Heart right ventricle (tissue), 16 donors: Measurements from ENCODE around the gene TRPV4. TPM values are rescaled to one million over a fixed set of nuclear protein-coding genes. Genes with fewer than 3 reads are reported as not detected.
A peak's percentile ranks its signal among the peaks of the same experiment; 100 is the strongest.

Source experiments
- ATAC-seq, 8 donors: fragments of 200-7000 bp; cut with Tn5 transposase; one replicate each; pipeline ENCODE4 v1.9.1; 2020; ENCODE audit warnings: mild to moderate bottlenecking in 8 of 8, moderate library complexity in 8 of 8, moderate number of reproducible peaks in 1 of 8
- DNase-seq, 2 donors: peaks; one replicate each; pipeline ENCODE4 v3.0.0-alpha.2; 2020
- H3K27ac ChIP-seq, 10 donors: fragments of 200-600 bp; sonication (generic) in 2 of 10; one replicate each; pipeline versions ENCODE4 v1.5.0 to v1.8.0; 2020 to 2022; ENCODE audit warnings: mild to moderate bottlenecking in 3 of 10
- H3K27me3 ChIP-seq, 7 donors: fragments of 200-600 bp; one replicate each; pipeline ENCODE4 v1.8.0; 2021 to 2022; ENCODE audit warnings: mild to moderate bottlenecking in 2 of 7
- H3K36me3 ChIP-seq, 9 donors: fragments of 200-600 bp; sonication (generic) in 1 of 9; one replicate each; pipeline versions ENCODE4 v1.5.0 to v1.8.0; 2020 to 2022; ENCODE audit warnings: mild to moderate bottlenecking in 2 of 9
- H3K4me1 ChIP-seq, 9 donors: fragments of 200-600 bp; sonication (generic) in 1 of 9; one replicate each; pipeline versions ENCODE4 v1.5.0 to v1.8.0; 2020 to 2022; ENCODE audit warnings: mild to moderate bottlenecking in 4 of 9
- H3K4me3 ChIP-seq, 10 donors: fragments of 200-600 bp; sonication (generic) in 2 of 10; one replicate each; pipeline versions ENCODE4 v1.5.0 to v1.8.0; 2020 to 2022; ENCODE audit warnings: mild to moderate bottlenecking in 7 of 10, moderate library complexity in 2 of 10
- H3K9me3 ChIP-seq, 11 donors: fragments of 200-600 bp in 10 of 11; sonication (generic) in 2 of 11; one replicate each; pipeline versions ENCODE4 v1.5.0 to v1.8.0; 2013 to 2022; ENCODE audit warnings: mild to moderate bottlenecking in 2 of 11, control low read depth in 1 of 11, moderate library complexity in 1 of 11
- WGBS, 2 donors: extraction: QIAGEN DNeasy Blood & Tissue Kit; methylation state at CpG; one replicate each; pipeline ENCODE4 v1.1.7; 2013; ENCODE audit warnings: inconsistent platforms in 1 of 2; 5-methylcytosine and 5-hydroxymethylcytosine counted together
- intact Hi-C, 10 donors: fragments of 100-400 bp; cut with DNase I; formaldehyde crosslinking; loops; one replicate each; pipeline versions ENCODE4 v1.11.1 to v1.14.2; 2022
- long read RNA-seq, 3 donors: library from polyadenylated mRNA; unstranded; transcript quantifications; one replicate each; pipeline ENCODE4 v2.0.0, GENCODE V29; 2020 to 2021
- polyA plus RNA-seq, 2 donors: library from polyadenylated mRNA; stranded (reverse); fragments of 200-250 nt; gene quantifications; one replicate each; pipeline ENCODE4 v1.2.3, GENCODE V29; 2013
- total RNA-seq, 10 donors: library from RNA; stranded (reverse); fragmentation: NEBNext Ultra II Directional in 3 of 10; extraction: Animal tissue kit (Norgen Biotek cat#: 25700) in 3 of 10; gene quantifications; one replicate each; pipeline versions ENCODE4 v1.2.1 to v1.2.4, GENCODE V29; 2021 to 2023
- TF ChIP-seq, protein P1 (sequence below), 9 donors: fragments of 200-600 bp; sonication (generic) in 2 of 9; IDR thresholded peaks; one replicate each; pipeline versions ENCODE4 v1.5.0 to v1.8.0; 2021 to 2022; ENCODE audit warnings: antibody characterized with exemption in 9 of 9, mild to moderate bottlenecking in 5 of 9, moderate library complexity in 1 of 9
- donor health status: Arrhythmogenic right ventricular cardiomyopathy.
- donor health status: ischemic (EF 13 %, LVEDD 7.1; RV severe dilation, severe dysfunction).
- donor health status: healthy with polysubstance abuse.
- donor health status: DM: no; HTN: yes; CAD: no.
- donor health status: DM: no; HTN: no; CAD: no.
- donor health status: ischemic (EF 25% LVEDD 6.9; RV normal size, moderate dysfunction).
- donor health status: ischemic (EF 25% LVEDD 5.7; RV mildly dilated, moderate dysfunction).
- donor health status: healthy.
- donor health status: DM: yes; HTN: yes; CAD: no.
- donor health status: Ischemic cardiomyopathy.
- donor health status: ischemic (EF 35%, LVEDD 5.7; RV mildly dilated, moderate dysfunction).
- donor health status: nonischemic (EF 11% LVEDD 7.7; RV severe dilation, severe dysfunction).
- donor health status: DM: yes; HTN: yes; CAD: no.
- donor health status: PGD.
- donor health status: ischemic (EF 29% LVEDD 5.4; RV normal size, mild dysfunction).
- donor health status: nonischemic (EF 23%, LVEDD 6.1; RV moderate dilation, normal function).

Gene TRPV4
- total RNA-seq, result 1 to 10 TPM in 2 of 10 donors, under 1 TPM in 6, not detected in 2; 0.16 to 1.0 (median 0.37) TPM
- under 1 TPM; 0.07 to 0.29 TPM for polyA plus RNA-seq
- long read RNA-seq, donor 1, result 0 reads
- long read RNA-seq, donor 2, result 0 reads
- long read RNA-seq, donor 3, result 0 reads

DNA sequence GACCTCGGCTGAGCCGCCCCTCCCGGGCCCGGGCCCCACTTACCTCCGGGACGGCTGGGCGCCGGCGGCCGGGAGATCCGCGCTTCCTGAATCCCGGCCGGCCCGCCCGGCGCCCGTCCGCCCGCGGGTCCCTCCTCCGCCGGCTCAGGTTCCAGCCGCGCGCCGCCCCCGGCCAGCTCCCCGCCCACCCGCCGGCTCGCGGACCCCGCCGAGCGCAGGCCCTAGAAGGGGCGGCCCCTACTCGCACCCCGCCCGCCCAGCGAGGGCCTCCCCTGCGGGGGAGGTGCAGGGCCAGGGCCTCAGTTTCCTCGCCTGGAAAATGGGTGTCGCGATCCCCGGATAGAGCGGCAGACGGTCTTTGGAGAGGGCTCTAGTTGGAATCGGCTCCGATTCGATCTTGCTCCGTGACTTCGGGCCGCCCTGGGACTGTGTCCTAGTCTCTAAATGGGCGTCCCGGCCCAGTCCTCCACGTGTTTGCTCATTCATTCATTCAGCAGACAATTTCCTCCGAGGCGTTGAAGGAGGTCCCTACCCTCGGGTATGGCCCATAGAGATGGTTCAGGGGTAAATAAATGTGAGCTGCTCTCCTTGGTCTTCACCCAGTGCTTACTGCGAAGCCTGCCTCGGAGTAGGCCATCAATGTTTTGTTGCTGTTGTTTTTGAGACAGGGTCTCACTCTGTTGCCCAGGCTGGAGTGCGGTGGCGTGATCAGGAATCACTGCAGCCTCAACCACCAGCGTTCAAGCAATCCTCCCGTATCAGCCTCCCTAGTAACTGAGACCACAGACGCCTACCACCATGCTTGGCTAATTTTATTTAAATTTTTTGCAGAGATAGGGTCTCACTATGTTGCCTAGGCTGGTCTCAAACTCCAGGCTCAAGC lies at the start of gene TRPV4:
Gene TRPV4, minus strand, starts transcription at position 92 of the 883 bp plus-strand sequence. CDS start 18,602 bp downstream, outside the sequence.
- ATAC-seq, result peak; percentile 34 to 84 (median 53)
- no peaks in the 10 kb centered on the region for H3K9me3 ChIP-seq
- WGBS, 2 donors, result 17 to 18% methylated on average over 57 to 67 of the region's 67 CpGs
- peak within 1 kb of the TSS in 2 of 10 donors; percentile 1 to 57 for H3K27ac ChIP-seq
- peaks cover 0 to 32% (median 0%) of the 10 kb centered on the region in 9 donors for H3K4me1 ChIP-seq
- DNase-seq, result peak in 1 of 2 donors; percentile 27
- no peaks in the 10 kb centered on the region for H3K36me3 ChIP-seq
- peaks cover 0 to 34% (median 20%) of the 10 kb centered on the region in 7 donors for H3K27me3 ChIP-seq
- TF ChIP-seq, protein P1, sequence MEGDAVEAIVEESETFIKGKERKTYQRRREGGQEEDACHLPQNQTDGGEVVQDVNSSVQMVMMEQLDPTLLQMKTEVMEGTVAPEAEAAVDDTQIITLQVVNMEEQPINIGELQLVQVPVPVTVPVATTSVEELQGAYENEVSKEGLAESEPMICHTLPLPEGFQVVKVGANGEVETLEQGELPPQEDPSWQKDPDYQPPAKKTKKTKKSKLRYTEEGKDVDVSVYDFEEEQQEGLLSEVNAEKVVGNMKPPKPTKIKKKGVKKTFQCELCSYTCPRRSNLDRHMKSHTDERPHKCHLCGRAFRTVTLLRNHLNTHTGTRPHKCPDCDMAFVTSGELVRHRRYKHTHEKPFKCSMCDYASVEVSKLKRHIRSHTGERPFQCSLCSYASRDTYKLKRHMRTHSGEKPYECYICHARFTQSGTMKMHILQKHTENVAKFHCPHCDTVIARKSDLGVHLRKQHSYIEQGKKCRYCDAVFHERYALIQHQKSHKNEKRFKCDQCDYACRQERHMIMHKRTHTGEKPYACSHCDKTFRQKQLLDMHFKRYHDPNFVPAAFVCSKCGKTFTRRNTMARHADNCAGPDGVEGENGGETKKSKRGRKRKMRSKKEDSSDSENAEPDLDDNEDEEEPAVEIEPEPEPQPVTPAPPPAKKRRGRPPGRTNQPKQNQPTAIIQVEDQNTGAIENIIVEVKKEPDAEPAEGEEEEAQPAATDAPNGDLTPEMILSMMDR (IDR thresholded peaks at IDR 0.05), result no peak
- intact Hi-C loops, result no loop called here
- peak within 1 kb of the TSS; percentile 27 to 64 (median 51) for H3K4me3 ChIP-seq

DNA sequence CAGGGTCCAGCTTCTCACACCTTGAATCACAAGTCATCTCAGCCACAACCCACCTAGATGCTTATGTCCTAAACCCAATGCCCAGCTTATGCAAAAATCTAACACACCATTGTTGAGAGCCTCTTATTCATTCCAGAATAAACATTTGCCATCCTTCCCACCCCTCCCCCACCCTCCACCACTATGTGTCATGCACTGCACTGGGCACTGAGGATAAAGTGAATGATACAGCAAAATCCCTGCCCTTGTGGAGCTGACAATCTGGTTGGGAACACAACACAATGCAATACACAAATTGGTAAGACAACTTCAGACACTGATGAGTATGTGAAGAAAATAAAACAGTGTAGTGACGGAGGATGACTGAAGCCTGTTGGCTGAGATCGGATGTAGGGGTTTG lies 48.6 kb upstream of the TRPV4 start:
- TF ChIP-seq, protein P1 (IDR thresholded peaks at IDR 0.05), result no peak
- 85 to 87% methylated on average over 2 of the region's 2 CpGs for WGBS, 2 donors
- peaks cover 11 to 32% (median 27%) of the 10 kb centered on the region in 9 donors for H3K4me1 ChIP-seq
- no peaks in the 10 kb centered on the region for H3K9me3 ChIP-seq
- H3K27me3 ChIP-seq, result no peaks in the 10 kb centered on the region
- H3K4me3 ChIP-seq, result no peak overlapping the region
- no peaks in the 10 kb centered on the region for H3K36me3 ChIP-seq
- DNase-seq, result no peak
- no peak for ATAC-seq
- intact Hi-C loops, result loop anchor here in 5 of 10 donors (2.0 to 5.0 kb wide), 3 partner anchors 77 to 454 kb away; no protein-coding TSS in a partner anchor
- H3K27ac ChIP-seq, result no peak overlapping the region

DNA sequence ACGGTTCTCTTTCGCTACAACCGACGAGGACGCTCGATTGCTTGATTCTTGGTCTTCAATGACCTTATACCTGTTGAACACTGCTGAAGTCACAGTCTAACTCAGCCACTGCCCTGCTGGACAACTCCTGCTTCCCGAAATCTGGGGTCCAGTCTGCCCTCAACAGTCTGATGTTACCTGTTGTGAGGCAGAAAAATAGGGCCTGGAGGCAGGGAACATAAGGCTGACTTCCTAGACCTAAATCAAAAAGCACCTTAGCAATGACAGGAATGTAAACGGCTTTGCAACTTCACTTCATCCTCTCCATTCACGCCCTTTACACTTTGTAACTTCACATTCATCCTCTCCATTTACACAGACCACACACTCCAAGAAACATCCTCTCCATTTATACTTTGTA lies 47.7 kb upstream of the TRPV4 start:
- Histone ChIP-seq H3K4me3 (peak overlapping the region; percentile 60 to 99 (median 88)), H3K4me1 (peaks cover 11 to 32% (median 27%) of the 10 kb centered on the region in 9 donors), H3K27me3 (no peaks in the 10 kb centered on the region), H3K36me3 (no peaks in the 10 kb centered on the region), H3K9me3 (no peaks in the 10 kb centered on the region), H3K27ac (peak overlapping the region in 7 of 10 donors; percentile 35 to 95 (median 66))
- DNase-seq, result no peak
- intact Hi-C loops, result loop anchor here in 7 of 10 donors (1.0 to 5.0 kb wide), 4 partner anchors 76 to 454 kb away; no protein-coding TSS in a partner anchor
- peak in 2 of 8 donors; percentile 6 to 10 for ATAC-seq
- TF ChIP-seq, protein P1 (IDR thresholded peaks at IDR 0.05), result no peak
- 5 to 6% methylated on average over 9 of the region's 9 CpGs for WGBS, 2 donors
